GM12874 (cell line): ENCODE results near the gene CDPF1.

Source experiments
- CTCF ChIP-seq: IDR thresholded peaks from 2 replicates; pipeline ENCODE4 v1.5.1; 2011; ENCODE audit warnings: low read depth, mild to moderate bottlenecking, control low read depth, low read length, moderate library complexity; ENCODE audit not compliant: insufficient read depth

CDPF1 gene

GRCh38 chr22:46278656-46279645 is 28.9 kb upstream of the CDPF1 start:
- TF ChIP-seq CTCF: no peak

GRCh38 chr22:46276563-46276962 is 26.5 kb upstream of the CDPF1 start:
- no peak for TF ChIP-seq CTCF

- TF ChIP-seq CTCF: no peak
Observed at GRCh38 chr22:46275455-46276122, 25.5 kb upstream of the CDPF1 start.

GRCh38 chr22:46274381-46274780 is 24.3 kb upstream of the CDPF1 start:
- no peak for TF ChIP-seq CTCF

- no peak for TF ChIP-seq CTCF
Observed at GRCh38 chr22:46273432-46274148, 23.5 kb upstream of the CDPF1 start.

GRCh38 chr22:46272762-46273431 is 22.8 kb upstream of the CDPF1 start:
- no peak for TF ChIP-seq CTCF
